HG03442 (cell line): Measurements from ENCODE around the gene SH3PXD2A.
"Not testable (repeated sequence)": the region's sequence is repeated elsewhere in the genome, so short reads cannot be mapped to it uniquely, and the experiment has no call there.

Experiments
- ATAC-seq: cut with Tn5 transposase; IDR thresholded peaks from one replicate; pipeline ENCODE4 v1.9.1; 2021; ENCODE audit warnings: mild to moderate bottlenecking, moderate library complexity; ENCODE audit not compliant: unreplicated experiment

SH3PXD2A gene

GRCh38 chr10:103673606-103674005, 181.8 kb downstream of the SH3PXD2A start:
- no peak for ATAC-seq

GRCh38 chr10:103672345-103672744, 183.0 kb downstream of the SH3PXD2A start:
- ATAC-seq, result no peak

- ATAC-seq, result no peak
Observed at GRCh38 chr10:103671126-103671895, 184.1 kb downstream of the SH3PXD2A start.

- ATAC-seq, result no peak
Observed at GRCh38 chr10:103669944-103670343, 185.4 kb downstream of the SH3PXD2A start.

- ATAC-seq, result no peak
Observed at GRCh38 chr10:103669243-103669929, 186.0 kb downstream of the SH3PXD2A start.

- ATAC-seq, result peak; percentile 59
Observed at GRCh38 chr10:103668351-103669242, 186.8 kb downstream of the SH3PXD2A start.

- no peak for ATAC-seq
Observed at GRCh38 chr10:103667356-103667755, 188.0 kb downstream of the SH3PXD2A start.

- ATAC-seq, result no peak
Observed at GRCh38 chr10:103666762-103667150, 188.6 kb downstream of the SH3PXD2A start.

- no peak for ATAC-seq
Observed at GRCh38 chr10:103666087-103666761, 189.2 kb downstream of the SH3PXD2A start.

GRCh38 chr10:103665162-103665889, 190.1 kb downstream of the SH3PXD2A start:
- no peak for ATAC-seq

- no peak for ATAC-seq
Observed at GRCh38 chr10:103663802-103664201, 191.6 kb downstream of the SH3PXD2A start.

GRCh38 chr10:103663236-103663635, 192.1 kb downstream of the SH3PXD2A start:
- no peak for ATAC-seq

- not testable (repeated sequence) for ATAC-seq
Observed at GRCh38 chr10:103662704-103663103, 192.7 kb downstream of the SH3PXD2A start.

- ATAC-seq, result no peak
Observed at GRCh38 chr10:103661198-103661950, 194.0 kb downstream of the SH3PXD2A start.

GRCh38 chr10:103660364-103661197, 194.8 kb downstream of the SH3PXD2A start:
- peak; percentile 16 for ATAC-seq

- peak; percentile 83 for ATAC-seq
Observed at GRCh38 chr10:103659674-103660363, 195.6 kb downstream of the SH3PXD2A start.

- ATAC-seq, result no peak
Observed at GRCh38 chr10:103658049-103658577, 197.3 kb downstream of the SH3PXD2A start.
